LNCAP (cell line): ENCODE data around the gene DDX10.
A peak's percentile ranks its signal among the peaks of the same experiment; 100 is the strongest.

Experiments
- TF ChIP-seq, protein P1 (sequence below): fragments of 450-650 bp; IDR thresholded peaks from 2 replicates; pipeline ENCODE4 v1.5.1; 2017; ENCODE audit warnings: mild to moderate bottlenecking

DDX10 gene

GRCh38 chr11:108787105-108787504 is 122.2 kb downstream of the DDX10 start:
- TF ChIP-seq, protein P1, sequence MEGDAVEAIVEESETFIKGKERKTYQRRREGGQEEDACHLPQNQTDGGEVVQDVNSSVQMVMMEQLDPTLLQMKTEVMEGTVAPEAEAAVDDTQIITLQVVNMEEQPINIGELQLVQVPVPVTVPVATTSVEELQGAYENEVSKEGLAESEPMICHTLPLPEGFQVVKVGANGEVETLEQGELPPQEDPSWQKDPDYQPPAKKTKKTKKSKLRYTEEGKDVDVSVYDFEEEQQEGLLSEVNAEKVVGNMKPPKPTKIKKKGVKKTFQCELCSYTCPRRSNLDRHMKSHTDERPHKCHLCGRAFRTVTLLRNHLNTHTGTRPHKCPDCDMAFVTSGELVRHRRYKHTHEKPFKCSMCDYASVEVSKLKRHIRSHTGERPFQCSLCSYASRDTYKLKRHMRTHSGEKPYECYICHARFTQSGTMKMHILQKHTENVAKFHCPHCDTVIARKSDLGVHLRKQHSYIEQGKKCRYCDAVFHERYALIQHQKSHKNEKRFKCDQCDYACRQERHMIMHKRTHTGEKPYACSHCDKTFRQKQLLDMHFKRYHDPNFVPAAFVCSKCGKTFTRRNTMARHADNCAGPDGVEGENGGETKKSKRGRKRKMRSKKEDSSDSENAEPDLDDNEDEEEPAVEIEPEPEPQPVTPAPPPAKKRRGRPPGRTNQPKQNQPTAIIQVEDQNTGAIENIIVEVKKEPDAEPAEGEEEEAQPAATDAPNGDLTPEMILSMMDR = no peak

DNA sequence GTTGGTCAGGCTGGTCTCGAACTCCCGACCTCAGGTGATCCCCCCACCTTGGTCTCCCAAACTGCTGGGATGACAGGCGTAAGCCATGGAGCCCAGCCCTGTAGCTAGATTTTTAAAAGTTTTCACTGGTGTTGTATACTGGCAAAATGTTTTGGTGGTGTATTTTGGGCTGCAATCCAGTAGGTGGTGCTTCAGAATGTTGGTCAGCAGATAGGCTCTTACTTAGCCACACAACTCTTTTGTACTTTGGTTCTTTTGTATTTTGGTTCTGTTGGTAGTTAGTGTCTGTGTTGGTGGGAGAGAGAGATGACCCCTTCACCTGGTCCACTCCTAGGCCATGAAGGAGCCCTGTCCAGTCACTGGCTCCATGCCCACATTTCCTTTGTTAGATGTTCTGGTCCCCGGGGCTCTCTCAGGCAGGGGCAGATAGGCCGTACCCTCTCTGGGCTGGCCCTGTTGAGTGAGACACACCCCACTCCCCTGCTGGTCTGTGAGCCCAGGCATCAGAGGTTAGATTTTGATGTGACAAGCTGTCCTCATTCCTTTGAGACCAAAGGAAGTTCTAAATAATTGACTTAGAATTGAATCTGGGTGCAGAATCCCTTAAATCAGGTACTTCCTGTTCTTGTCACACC is 123.8 kb downstream of the DDX10 start:
- TF ChIP-seq, protein P1 = peak; percentile 28; the same call in 1 of the 2 replicates

GRCh38 chr11:108790501-108791299 is 125.8 kb downstream of the DDX10 start:
- TF ChIP-seq, protein P1 = no peak

DNA sequence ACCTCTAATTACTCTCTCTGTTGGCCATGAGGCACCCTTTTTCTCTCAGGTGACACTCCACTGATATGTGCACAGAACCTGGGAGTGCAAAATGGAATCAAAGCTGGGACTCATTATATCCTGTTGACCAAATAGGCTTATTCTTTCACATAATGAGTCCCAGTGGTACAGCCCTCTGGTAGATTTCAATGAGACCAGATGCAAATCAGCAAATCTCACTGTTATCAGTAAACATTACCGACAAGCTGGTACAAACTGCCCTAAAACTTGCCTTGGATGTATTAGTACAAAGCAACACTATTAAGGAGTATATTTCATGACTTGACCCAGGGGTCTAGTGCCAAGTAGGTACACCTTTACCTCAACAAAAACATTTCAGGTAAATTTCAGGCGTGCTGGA is 128.3 kb downstream of the DDX10 start:
- TF ChIP-seq, protein P1 = no peak

GRCh38 chr11:108793611-108794010 is 128.7 kb downstream of the DDX10 start:
- TF ChIP-seq, protein P1 = no peak

GRCh38 chr11:108796551-108796950 is 131.7 kb downstream of the DDX10 start:
- TF ChIP-seq, protein P1 = no peak

- TF ChIP-seq, protein P1 = no peak
Observed at GRCh38 chr11:108797578-108798100, 132.8 kb downstream of the DDX10 start.
